NCI-H1417 treated with DMSO at 0.1 percent for 48 hours (cell line): Measurements from ENCODE around the gene FGFR2.

ENCODE experiments used
- DNase-seq: peaks from one replicate; lab custom pipeline; 2025; lab: John Stamatoyannopoulos, UW

The FGFR2 gene

DNA sequence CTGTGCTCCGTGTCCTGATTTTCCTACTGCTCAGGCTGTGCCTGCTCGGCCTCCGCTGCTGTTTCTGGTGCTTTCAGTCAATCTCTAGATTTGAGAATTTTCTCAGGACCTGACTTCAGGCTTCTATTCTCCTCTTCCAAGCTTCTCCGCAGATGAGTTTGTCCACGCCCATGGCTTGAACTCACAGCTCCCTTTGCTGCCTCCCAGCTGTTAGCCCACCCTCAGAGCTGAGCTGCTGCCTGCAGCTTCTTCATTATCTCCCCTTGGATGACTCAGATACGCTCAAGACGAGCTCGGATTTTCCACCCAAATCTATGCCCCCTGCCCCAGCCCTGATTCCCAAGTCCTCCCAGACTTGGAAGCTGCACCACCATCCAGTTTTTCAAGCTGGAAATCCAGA lies 104.7 kb downstream of the FGFR2 start:
- no peak for DNase-seq

DNA sequence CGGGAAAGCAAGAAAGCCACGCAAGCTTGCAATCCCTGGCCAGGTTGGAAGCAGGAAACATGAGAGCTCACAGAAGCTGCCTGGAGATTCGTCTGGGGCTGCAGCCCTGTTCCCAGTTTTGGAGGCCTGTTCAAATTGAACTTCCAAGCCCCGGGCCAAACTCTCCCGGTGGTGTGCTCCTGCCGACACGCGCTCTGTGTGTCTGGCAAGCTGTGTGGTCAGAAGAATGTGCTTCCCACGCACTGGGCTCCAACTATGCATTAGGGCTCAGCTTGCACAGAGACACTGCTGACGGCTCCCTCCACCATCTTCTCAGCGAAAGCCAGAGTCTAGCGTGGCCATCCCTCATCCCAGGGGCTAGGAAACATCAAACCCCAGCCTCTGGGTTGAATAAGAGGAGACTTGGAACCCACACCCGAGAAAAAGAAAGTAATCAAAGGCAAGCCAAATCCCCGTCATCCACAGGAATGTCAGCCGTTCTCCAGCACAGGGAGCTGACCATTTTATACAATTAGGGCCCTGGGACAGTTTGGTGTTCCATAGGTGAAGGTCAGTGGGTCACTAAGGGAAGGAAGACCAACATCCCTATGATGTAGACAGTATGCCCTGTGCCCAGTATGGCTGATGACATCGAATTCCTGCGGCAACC lies 107.2 kb downstream of the FGFR2 start:
- DNase-seq: no peak

DNA sequence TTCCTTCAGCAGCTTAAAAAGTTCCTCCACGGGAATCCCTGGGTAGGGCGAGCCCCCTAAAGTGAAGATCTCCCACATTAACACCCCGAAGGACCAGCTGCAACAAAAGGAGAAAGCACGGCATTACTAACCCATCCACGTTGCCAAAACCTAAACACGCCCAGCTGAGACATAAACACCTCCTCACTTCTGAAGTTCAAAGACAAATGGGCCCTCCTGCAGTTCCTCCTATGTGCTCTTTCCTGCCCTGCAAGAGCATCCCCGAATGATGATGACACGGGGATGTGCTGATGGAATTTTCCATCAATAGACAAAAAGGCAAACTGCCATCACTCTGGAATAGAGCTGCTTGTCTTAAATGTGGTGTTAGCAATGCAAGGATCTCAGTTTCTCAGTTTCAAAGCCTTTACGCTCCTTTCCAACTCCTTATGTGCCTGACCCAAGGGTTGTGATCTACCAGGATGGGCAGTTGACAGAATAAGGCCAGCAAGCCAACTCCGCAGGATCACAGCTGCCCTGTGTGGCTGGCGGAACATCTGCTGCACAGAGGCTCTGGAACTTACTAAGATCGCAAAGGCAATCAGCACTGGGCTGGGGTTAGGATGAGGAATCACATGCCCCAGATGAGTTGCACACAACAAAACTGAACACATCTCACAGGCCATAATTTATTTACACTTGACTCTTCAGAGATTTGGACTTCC lies 112.7 kb downstream of the FGFR2 start:
- no peak for DNase-seq

DNA sequence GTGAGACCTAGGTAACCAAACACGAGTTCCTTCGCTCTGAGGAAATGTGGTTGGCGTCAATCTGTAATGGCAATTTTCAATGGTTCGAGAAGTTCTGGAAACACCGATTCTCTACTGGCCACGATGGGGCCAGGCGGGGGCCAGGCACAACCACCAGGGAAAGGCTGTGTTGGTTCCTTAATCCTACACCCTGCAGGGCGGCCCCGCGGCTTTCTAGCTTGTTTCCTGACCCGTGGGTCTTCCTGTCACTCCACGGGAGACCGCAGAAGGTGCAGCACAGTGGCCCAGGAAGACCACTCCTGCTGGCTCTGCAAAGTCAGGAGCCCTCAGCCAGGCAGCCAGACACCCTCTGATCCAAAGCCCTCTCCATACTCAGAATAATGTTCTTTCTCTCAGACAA lies 113.4 kb downstream of the FGFR2 start:
- no peak for DNase-seq

DNA sequence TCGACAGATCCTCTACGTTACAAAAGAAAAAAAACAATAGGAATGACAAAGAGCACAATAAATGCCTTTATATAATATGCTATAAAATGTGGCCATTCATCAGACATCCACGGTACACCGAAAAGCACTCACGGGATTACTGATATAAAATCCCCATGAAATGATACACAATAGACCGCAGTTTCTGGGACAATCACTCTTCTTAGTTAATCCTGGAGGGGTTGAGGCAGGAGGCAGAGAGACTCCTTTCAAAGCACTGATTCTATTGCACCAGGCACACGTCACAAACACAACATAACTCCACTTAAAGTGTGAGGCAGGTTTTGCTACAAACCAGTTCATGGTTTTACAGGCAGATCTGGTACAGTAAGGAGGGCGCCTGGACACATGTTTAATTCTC lies 113.8 kb downstream of the FGFR2 start:
- DNase-seq: no peak

DNA sequence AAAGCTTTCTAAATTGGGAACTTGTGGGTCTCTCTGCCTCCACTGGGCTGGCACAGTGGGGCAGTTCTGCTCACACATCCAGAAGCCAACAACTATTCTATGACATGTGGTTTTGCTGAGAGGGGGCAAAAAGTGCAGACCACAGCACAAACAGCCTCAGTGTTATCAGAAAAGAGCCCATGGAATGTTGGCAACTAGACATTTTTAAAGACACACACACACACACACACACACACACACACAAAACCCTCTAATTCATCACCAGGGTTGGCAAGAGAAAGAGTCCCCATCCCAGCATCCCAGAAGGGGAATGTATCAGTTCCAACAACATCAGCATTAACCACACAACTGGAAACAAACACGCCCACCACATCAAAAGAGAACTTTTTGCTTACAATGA lies 117.1 kb downstream of the FGFR2 start:
- DNase-seq: no peak

DNA sequence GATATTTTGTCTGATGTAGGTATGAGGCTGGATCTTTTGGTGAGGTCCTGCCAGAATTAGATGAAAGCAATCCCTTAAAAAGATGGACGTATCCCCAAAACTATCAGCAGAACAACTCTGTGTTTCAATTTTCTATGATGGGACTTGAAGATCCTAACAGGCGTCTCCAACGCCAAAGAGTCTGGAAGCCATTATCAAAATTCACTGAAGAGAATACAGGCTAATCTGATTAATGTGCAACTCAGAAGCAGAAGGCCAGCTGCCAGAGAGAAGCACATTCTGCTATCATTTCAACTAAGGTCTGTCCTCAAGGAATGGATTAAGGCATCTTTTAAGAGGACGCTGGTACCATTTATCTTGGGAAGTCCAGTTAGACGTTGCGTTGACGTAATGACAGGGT lies 119.7 kb downstream of the FGFR2 start:
- DNase-seq: no peak

DNA sequence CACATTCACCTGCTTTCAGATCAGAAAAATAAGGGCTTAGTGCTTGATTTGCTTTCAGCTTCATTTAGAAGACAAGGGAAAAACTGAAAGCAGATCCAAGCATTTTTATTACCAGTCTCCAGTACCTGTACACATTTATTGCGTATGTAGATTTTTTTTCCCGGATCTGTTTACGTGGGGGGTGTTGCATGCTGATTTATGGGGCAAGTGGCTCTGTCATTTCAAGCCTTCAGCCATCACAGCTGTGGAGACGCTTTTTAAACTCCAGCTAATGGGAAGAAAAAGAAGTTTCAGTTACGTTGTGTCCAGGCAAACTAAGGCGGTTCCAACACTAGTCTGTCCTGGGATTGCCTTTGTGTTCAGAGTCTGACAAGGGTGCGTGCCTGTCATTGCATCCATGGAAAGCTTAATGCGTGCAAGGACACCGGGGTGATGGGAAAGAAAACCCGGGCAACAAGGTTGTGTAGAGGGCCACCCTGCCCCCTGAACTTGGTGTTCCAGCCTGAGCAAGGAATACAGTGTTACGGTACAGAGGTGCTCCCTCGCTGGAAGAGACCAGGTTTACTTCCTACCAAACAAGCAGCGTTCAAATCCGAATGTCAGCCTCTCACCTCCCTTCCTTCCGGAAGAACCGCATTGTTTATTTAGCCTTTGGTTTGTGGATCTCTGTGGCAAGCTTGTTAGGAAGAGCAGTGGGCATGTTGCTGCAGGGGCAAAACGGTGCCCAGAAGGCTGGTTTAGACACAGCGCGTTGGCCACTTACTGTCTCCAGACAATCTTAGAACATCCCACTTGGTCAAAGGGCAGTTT lies 128.2 kb downstream of the FGFR2 start:
- DNase-seq: no peak

DNA sequence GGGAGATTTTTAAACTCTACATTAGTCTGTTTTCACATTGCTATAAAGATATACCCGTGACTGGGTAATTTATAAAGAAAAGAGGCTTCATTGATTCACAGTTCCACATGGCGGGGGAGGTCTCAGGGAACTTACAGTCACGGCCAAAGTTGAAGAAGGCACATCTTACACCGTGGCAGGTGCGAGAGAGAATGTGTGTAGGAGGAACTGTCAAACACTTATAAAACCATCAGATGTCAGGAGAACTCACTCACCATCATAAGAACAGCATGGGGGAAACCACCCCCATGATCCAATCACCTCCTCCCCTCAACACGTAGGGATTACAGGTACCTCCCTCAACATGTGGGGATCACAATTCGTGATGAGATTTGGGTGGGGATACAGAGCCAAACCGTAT lies 129.5 kb downstream of the FGFR2 start:
- DNase-seq: no peak

DNA sequence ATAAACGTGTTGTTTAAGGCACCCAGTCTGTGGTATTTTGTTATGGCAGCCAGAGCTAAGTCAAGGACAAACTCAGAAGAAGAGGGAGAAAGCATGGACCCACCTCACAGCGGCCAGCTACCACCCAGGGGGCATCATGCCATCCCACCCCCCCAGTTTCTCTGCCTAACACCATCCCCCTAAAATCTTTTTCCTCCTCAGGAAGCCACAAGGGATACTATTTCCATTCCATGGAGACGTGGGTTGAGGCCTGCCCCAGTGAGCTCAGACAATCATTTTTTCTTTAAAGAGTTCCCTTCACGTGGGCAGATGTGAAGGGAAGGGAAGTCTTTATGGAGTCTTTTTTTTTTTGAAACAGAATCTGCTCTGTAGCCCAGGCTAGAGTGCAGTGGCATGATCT lies 131.8 kb downstream of the FGFR2 start:
- no peak for DNase-seq

DNA sequence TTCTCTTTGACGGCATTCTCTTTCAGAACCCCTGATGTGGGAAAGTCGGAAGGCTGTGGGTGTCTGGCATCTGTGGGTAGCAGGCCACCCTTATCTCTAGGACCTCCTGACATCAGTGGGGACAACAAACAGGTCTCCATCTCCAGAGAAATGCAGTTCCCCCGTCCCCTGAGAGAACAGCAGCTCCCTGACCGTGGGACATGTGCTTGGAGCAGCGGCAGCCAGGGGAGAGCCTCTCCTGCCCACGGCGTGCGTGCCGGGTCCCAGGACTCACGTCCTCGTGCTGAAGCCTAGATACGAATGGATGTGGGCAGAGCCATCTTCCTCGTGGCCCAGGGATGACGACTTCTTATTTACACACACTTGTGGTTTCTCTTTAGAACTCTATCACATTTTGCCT lies 133.0 kb downstream of the FGFR2 start:
- no peak for DNase-seq

DNA sequence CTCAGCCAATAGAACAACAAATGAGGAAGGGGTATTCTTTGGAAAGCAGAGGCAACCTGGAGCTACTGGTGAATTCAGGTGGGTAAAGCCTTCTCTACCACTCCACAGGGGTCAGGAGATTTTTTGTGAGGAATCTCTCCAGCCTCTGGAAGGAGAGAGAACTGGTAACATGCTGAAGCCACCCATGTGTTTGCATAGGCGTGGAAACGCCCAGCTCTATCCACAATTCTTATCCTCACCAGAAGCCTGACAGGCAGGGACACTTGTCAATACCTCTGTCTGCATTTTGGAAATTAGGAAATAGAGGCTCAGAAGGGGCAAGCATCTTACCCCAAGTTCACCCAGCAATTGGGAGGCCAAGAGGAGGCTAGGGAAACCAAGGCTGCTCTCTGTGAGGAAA lies 133.7 kb downstream of the FGFR2 start:
- no peak for DNase-seq

DNA sequence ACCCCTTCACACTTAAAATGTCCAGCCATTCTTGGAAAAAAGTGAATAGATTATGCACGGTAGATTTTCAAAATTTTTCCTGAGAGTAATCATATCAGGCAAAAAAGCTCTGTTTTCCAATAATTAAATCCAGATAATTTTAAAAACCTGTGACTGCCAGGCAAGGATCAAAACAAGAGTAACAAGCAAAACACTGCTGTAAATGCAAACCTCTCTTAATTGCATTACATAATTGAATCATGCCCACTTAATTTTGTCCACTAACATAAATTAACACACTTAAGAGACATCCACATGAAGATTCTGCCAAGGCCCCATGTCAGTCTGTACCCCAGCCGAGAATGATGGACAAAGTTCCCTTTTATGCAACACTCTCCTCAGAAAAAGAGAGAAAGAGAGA lies 135.3 kb downstream of the FGFR2 start:
- no peak for DNase-seq

DNA sequence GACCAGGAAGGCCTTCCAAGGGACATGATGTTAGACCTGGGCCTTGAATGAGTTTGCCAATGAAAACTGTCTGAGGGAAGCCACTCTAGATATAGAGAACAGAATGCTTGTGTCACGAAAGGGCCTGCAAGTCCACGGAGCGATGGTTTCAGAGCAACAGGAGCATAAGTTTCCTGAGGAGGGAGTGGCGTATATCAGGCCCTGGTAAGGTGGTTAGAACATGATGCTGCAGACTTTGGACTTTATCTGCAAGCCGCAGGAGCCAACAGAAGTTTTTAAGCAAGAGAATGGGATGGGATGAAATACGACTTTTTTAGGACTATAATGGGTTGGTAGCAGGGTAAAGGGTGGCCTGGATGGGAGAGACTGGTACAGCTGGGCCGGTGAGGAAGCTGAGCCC lies 136.0 kb downstream of the FGFR2 start:
- no peak for DNase-seq

DNA sequence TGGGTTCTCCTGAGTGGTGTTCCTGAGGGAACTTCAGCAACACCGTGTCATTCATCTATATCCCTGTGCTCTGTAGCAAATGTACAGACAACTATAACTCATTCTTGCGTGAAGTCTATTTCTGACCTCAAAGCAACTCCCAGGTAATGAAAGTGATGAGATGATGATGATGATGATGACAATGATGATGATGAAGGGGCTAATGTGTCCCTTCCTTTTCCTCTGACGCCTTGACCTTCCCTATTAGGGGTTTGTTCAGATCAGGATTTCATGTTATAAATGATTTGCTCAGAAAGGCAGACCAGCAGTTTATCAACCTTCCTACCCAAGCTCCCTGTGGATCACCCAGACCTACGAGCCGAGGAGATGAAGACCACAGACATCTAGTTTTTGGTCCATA lies 136.9 kb downstream of the FGFR2 start:
- DNase-seq: no peak

DNA sequence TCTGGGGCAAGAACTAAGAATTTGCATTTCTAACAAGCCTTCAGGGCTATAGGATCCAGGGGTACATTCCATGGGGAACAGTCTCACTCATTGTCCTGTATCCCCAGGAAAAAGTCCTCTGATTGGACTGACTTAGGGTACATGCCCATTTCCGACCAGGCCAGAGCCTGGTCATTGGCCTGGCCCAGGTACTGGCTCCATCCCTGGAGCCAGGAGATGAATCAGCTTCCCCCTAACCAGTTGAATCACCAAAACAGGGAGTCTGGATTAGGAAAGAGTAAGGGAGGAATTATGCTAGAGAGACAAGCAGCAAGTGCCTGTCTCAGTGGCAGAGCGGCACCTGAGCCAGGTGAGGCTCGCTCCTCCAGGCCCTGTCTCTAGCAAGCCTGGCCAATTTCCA lies 137.5 kb downstream of the FGFR2 start:
- no peak for DNase-seq

DNA sequence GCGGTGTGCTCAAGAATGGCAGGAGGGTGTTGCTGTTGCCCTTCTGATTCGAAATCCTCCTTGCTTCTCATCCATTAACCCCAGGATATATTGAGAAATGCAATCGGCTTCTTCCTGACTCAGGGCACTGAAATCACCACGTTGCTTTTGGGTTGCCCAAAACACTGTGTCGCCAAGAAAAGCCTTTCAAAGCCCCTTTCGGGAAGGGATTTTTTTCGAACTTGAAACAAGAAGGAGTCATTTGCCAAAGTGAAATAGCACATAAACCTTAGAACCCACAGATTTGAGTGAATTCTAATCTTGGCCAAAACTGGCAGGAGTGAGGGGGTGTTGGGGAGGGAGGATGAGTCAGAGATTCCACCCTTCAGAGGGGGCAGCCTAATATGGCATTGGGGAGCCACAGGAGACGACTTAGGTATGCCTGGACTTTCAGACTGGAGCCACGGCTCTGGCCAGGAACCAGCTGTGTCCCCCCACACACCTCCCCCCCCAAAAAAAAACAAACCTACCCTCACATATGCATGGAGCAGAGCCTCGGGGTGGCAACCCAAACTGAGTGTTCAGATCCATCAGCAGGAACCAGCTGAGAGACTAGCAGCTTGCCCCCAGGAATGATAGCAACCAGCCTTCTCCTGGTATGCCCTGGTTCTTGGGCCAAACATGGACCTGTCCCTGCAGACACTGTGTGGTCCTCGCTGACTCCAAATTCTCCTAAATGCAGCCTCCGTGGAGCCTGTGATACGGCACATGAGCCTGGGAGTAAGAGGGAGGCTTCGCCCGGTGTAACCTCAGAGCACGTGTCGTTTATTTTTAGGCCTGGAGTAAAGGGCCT lies 138.4 kb downstream of the FGFR2 start:
- no peak for DNase-seq

DNA sequence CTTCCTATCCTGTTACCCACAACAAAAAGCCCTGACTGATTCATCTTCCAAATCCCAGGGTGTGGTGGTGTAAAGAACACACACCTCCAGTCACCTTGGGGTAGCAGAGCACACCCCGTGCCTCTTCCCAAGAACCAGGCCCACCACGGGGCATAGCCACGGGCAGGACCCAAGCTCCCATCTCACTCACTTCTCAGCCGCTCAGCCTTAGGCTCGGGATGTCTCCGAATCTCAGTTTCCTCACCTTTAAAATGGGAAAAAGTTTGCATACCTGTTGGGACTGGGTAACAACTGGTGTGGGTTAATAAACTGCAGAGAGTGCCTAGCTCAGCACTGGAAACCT lies 139.0 kb downstream of the FGFR2 start:
- no peak for DNase-seq

DNA sequence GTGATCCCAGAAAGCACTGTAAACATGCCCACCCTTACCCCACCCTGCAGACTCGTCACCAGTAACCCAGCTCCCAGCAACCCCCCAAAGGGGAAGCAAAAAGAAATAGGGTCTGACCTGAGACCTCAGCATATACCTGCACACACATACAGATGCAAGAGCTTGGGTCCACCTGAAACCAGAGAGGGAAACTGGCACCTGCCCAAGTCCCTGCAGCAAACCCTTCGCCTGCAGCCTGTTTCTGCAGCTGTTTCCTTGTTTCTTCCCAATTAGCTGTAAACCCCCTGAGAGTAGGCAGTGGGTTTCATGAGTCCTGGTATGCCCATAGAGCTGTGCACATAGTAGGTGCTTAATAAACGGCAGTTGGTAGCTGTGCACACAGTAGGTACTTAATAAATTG lies 140.5 kb downstream of the FGFR2 start:
- DNase-seq: no peak

DNA sequence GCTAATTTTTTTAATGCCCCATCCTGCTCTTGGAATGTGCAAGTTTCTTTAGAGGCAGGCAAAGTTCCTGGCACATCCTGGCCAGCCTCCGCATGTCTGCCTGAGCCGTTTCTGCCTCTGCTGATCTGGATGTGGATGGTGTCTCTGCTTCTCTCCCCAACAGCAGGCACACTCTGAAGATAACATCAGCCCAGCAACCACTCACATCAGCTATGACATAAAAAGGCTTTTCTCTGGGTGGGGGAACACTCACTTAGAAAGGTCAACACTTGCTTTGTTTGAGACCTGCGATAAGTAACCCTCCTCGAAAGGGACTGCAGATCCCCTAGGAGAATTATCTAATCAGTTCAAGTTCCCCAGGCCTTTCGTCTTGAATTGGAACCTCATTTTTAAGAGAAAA lies 142.9 kb downstream of the FGFR2 start:
- DNase-seq: no peak

DNA sequence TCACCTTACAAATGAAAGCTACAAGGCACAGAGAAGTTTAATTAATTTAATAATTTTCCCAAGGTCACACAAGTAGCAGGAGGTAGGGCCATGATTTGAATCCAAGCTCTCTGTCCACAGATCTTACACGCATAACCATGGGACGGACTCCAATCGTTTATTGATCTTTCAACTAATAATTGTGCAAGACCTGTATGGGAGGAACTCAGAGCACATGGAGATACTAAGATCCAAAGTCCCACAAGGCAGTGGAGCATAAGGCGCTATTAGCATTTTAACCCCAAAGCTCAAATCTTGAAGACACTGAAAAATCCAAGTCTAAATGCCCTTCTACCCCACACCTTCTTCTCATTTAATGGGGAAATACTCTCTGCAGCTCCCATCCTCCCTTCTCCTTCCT lies 143.5 kb downstream of the FGFR2 start:
- DNase-seq: no peak

DNA sequence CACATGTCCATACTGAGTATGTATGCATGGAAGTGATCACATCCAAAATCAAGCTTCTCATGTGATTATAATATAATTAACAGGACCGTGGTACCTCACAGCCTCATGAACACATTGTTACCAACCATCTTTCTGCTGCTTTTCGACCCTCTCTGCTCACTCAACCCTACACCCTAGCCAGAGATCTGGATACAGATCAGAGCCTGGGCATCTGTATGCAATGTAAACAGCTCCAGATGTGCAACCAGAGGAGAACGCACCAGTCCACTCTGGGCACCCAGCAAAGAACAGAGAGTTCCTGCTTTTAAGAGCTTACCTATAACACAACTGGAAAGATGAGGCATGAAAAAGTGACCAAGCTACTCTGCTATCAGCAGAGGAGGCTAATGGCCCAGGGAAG lies 145.1 kb downstream of the FGFR2 start:
- no peak for DNase-seq

DNA sequence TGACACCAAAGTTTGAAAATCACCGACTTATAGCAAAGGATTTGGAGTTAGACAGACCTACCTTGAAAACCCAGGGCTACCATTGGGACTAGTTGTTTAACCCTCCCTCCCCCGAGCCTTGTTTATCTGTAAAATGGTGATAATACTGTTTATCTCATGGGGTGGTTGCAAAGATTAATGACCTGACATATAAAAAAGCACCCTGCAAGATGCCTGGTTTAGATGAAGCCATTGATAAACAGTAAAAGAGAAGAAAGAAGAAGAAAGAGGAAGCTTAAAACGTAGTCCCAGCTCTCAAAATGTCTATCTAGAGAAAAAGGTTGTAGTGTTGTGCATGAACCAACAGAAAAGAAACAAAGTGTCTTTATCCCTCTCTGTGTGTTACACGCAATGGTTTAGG lies 145.7 kb downstream of the FGFR2 start:
- DNase-seq: no peak
